Uterus (tissue), 4 donors: ENCODE data around the gene ERC2. TPM values are rescaled to one million over a fixed set of nuclear protein-coding genes. Genes with fewer than 3 reads are reported as not detected.
A peak's percentile ranks its signal among the peaks of the same experiment; 100 is the strongest.

Experiments used
- DNase-seq, 2 donors: peaks; one replicate each; pipeline ENCODE4 v3.0.0-alpha.2; 2019 to 2020
- H3K27ac ChIP-seq, 2 donors: fragments of 200-600 bp; sonication (generic); 1 replicate in 1 of 2; 2 replicates in 1 of 2; pipeline ENCODE4 v1.5.1; 2016 to 2018
- H3K27me3 ChIP-seq, 2 donors: fragments of 200-600 bp; sonication (generic); one replicate each; pipeline ENCODE4 v1.5.1; 2018 to 2019; ENCODE audit warnings: control low read depth in 1 of 2
- H3K36me3 ChIP-seq, 2 donors: fragments of 200-600 bp; sonication (generic); one replicate each; pipeline ENCODE4 v1.5.1; 2019; ENCODE audit warnings: control low read depth in 1 of 2
- H3K4me1 ChIP-seq, 2 donors: fragments of 200-600 bp; sonication (generic); one replicate each; pipeline ENCODE4 v1.5.1; 2018 to 2019; ENCODE audit warnings: control low read depth in 1 of 2
- H3K4me3 ChIP-seq, 2 donors: fragments of 200-600 bp; sonication (generic); 1 replicate in 1 of 2; 2 replicates in 1 of 2; pipeline ENCODE4 v1.5.1; 2018 to 2019; ENCODE audit warnings: mild to moderate bottlenecking in 1 of 2
- H3K9me3 ChIP-seq, 2 donors: fragments of 200-600 bp; sonication (generic); one replicate each; pipeline ENCODE4 v1.5.1; 2019; ENCODE audit warnings: control low read depth in 1 of 2
- POLR2A ChIP-seq, 2 donors: fragments of 450-650 bp; IDR thresholded peaks; one replicate each; pipeline ENCODE4 v1.6.1; 2016; ENCODE audit warnings: antibody characterized with exemption in 2 of 2, mild to moderate bottlenecking in 1 of 2, moderate library complexity in 1 of 2
- intact Hi-C: fragments of 100-400 bp; cut with DNase I; formaldehyde crosslinking; loops from one replicate; pipeline ENCODE4 v1.15.1; 2023; ENCODE audit warnings: low total_unique reads
- total RNA-seq, 4 donors: library from RNA; depleted of rRNA in 3 of 4; stranded (reverse); fragments of >200 nt in 3 of 4; gene quantifications; one replicate each; pipeline versions ENCODE4 v1.1.0 to v1.2.4, GENCODE V29; 2014 to 2023
- TF ChIP-seq, protein P1 (sequence below), 4 experiments: fragments of 200-600 bp in 2 of 4; fragments of 450-650 bp in 2 of 4; sonication (generic) in 2 of 4; IDR thresholded peaks; one replicate each; pipeline ENCODE4 v1.5.1; 2016 to 2019; ENCODE audit warnings: antibody characterized with exemption in 4 of 4, mild to moderate bottlenecking in 2 of 4, moderate library complexity in 1 of 4
- donor health status: DM: yes; HTN: yes; CAD: no.

The ERC2 gene
- total RNA-seq, 4 donors from 2014 or later = 1.7 to 5.5 TPM; not detected in 2

DNA sequence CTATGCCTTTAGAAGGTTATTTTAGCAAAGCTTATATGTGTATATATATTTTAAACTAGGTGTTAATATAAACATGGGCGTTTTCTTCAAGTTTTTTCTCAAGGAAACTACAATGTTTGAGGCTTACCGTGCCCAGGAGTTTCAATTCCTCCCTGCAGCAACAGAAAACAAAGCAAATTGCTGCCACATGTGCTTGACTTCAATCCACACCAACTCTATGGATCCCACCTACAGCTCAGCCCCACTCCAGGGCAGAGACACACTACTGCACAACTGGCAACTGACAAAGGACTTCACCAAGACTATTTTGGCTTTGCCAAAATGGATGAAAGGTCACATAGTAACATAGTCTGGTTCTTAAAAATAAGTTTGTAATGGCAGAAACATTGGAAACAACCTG is 346.6 kb downstream of the ERC2 start:
- H3K4me3 ChIP-seq = no peak overlapping the region
- intact Hi-C loops = no loop called here
- H3K9me3 ChIP-seq = no peaks in the 10 kb centered on the region
- no peaks in the 10 kb centered on the region for H3K27me3 ChIP-seq
- DNase-seq = no peak
- H3K27ac ChIP-seq = no peak overlapping the region
- H3K36me3 ChIP-seq = no peaks in the 10 kb centered on the region
- no peak for TF ChIP-seq POLR2A (IDR thresholded peaks at IDR 0.05)
- TF ChIP-seq, protein P1, sequence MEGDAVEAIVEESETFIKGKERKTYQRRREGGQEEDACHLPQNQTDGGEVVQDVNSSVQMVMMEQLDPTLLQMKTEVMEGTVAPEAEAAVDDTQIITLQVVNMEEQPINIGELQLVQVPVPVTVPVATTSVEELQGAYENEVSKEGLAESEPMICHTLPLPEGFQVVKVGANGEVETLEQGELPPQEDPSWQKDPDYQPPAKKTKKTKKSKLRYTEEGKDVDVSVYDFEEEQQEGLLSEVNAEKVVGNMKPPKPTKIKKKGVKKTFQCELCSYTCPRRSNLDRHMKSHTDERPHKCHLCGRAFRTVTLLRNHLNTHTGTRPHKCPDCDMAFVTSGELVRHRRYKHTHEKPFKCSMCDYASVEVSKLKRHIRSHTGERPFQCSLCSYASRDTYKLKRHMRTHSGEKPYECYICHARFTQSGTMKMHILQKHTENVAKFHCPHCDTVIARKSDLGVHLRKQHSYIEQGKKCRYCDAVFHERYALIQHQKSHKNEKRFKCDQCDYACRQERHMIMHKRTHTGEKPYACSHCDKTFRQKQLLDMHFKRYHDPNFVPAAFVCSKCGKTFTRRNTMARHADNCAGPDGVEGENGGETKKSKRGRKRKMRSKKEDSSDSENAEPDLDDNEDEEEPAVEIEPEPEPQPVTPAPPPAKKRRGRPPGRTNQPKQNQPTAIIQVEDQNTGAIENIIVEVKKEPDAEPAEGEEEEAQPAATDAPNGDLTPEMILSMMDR (IDR thresholded peaks at IDR 0.05) = no peak
- H3K4me1 ChIP-seq = no peaks in the 10 kb centered on the region

DNA sequence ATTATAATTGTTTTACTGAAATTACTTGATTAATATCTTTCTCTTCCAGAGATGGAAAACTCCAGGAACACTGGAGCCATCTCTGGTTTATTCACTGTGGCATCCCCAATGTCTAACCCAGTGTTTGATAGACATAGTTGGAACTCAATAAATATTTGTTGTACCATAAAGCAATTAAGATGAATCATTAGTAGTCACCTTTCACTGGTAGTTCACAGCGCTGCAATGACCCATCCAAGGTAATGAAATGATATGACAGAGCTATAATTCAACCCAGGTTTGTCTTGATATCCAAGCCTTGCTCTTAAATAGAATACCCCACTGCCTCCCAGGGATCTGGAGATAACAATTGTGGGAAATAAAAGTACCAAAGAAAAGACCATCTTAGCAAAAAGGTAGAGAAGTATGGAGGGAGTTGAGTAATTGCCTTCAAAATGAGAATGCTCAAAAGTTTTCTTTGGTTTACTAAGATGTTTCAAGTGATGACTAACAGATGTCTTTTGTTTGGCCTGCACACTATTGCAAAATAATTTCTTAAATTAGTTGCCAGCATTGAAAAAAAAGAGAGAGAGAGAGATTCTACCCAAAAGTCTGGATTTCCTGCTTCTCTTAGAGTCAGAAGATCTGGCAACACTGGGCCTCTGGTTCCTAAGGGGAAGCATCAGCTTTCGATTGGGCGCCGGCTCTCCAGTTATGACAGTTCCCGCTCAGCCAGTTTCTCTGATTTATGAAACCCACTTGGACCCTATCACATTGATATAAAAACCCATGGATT is 348.5 kb downstream of the ERC2 start:
- Histone ChIP-seq H3K4me1 (no peaks in the 10 kb centered on the region), H3K4me3 (no peak overlapping the region), H3K9me3 (no peaks in the 10 kb centered on the region), H3K27me3 (no peaks in the 10 kb centered on the region), H3K36me3 (no peaks in the 10 kb centered on the region), H3K27ac (peak overlapping the region in 1 of 2 donors; percentile 34)
- DNase-seq = peak in 1 of 2 donors; percentile 39
- intact Hi-C loops = no loop called here
- TF ChIP-seq POLR2A (IDR thresholded peaks at IDR 0.05) = no peak
- TF ChIP-seq, protein P1 (IDR thresholded peaks at IDR 0.05) = no peak

DNA sequence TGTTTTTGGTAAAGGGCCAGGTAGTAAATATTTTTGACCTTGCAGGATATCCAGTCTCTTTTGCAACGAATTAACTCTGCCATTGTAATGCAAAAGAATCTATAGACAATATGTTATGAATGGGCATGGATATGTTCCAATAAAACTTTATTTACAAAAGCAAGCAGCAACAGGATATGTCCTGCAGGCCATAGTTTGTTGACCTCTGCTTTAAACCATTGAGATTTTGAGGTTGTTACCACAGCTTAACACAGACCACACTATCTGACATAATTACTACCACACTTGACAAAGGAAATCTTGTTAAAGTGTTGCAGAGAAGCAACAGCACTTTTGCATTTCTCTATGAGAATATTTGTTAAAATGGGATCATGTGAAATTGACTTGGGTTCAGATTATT is 349.3 kb downstream of the ERC2 start:
- DNase-seq = no peak
- Histone ChIP-seq H3K4me1 (no peaks in the 10 kb centered on the region), H3K27ac (no peak overlapping the region), H3K9me3 (no peaks in the 10 kb centered on the region), H3K27me3 (no peaks in the 10 kb centered on the region), H3K36me3 (no peaks in the 10 kb centered on the region), H3K4me3 (no peak overlapping the region)
- intact Hi-C loops = no loop called here
- TF ChIP-seq POLR2A (IDR thresholded peaks at IDR 0.05) = no peak
- TF ChIP-seq, protein P1 (IDR thresholded peaks at IDR 0.05) = no peak

DNA sequence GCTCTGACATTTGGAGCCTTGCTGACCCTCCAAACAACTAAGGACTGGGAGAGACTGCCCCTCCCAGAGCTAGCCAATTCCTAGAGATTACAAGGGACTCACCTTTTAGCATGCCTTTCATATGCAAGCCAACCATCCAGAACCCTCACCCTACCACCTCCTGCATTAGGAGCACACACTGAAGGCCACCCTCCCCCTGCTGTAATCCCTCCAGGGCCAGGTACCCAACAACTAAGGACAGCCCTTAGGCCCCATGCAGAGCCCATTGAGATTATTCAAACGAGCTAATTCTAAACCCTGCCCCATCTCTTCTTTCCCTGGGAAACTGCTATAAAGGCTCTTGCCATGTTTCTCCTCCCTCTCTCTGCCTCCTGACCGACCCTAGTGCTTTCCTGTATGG is 352.6 kb downstream of the ERC2 start:
- Histone ChIP-seq H3K4me1 (no peaks in the 10 kb centered on the region), H3K27me3 (no peaks in the 10 kb centered on the region), H3K4me3 (no peak overlapping the region), H3K27ac (no peak overlapping the region), H3K9me3 (no peaks in the 10 kb centered on the region), H3K36me3 (no peaks in the 10 kb centered on the region)
- no peak for DNase-seq
- intact Hi-C loops = no loop called here
- no peak for TF ChIP-seq POLR2A (IDR thresholded peaks at IDR 0.05)
- TF ChIP-seq, protein P1 (IDR thresholded peaks at IDR 0.05) = no peak

DNA sequence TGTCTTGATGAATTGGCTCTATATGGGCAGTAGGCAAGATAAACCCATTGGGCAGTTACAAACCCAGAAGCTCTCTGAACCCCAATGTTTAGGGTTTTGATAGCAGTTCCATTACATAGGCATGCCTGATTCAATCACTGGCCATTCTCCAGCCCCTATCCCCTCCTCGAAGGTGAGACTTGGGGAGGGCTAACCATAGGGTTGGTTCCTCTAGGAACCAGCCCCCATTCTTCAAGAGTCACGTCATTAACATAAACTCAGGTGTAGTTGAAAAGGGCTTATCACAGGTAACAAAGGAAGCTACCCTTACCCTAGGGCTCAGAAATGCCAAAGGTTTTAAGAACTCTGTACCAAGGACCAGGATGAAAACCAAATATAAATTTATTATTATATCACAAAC is 353.1 kb downstream of the ERC2 start:
- intact Hi-C loops = no loop called here
- Histone ChIP-seq H3K9me3 (no peaks in the 10 kb centered on the region), H3K27ac (no peak overlapping the region), H3K4me3 (no peak overlapping the region), H3K27me3 (no peaks in the 10 kb centered on the region), H3K4me1 (no peaks in the 10 kb centered on the region), H3K36me3 (no peaks in the 10 kb centered on the region)
- no peak for DNase-seq
- TF ChIP-seq POLR2A (IDR thresholded peaks at IDR 0.05) = no peak
- TF ChIP-seq, protein P1 (IDR thresholded peaks at IDR 0.05) = no peak
